Globus pallidus (tissue), 1 donor: ENCODE measurements around the gene MEGF6.

Experiments used
- DNase-seq: peaks from one replicate; pipeline ENCODE4 v3.0.0-alpha.2; 2015; ENCODE audit warnings: low spot score

The MEGF6 gene

GRCh38 chr1:3555131-3555920, 56.0 kb downstream of the MEGF6 start:
- DNase-seq = no peak

DNA sequence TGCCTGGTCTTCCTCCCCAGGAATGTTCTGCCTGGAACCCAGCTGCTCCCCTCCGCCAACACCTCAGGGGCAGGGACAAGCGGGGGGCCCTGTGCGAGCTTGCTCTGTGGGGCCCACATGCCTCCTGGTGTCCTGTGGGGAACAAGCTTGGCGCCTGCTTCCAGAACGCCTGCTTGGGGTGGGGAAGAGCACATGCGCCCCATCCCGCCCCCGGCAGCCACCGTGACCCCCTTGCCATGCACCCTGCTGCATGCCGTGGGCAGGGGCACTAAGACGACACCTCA, 57.4 kb downstream of the MEGF6 start:
- DNase-seq = no peak

DNA sequence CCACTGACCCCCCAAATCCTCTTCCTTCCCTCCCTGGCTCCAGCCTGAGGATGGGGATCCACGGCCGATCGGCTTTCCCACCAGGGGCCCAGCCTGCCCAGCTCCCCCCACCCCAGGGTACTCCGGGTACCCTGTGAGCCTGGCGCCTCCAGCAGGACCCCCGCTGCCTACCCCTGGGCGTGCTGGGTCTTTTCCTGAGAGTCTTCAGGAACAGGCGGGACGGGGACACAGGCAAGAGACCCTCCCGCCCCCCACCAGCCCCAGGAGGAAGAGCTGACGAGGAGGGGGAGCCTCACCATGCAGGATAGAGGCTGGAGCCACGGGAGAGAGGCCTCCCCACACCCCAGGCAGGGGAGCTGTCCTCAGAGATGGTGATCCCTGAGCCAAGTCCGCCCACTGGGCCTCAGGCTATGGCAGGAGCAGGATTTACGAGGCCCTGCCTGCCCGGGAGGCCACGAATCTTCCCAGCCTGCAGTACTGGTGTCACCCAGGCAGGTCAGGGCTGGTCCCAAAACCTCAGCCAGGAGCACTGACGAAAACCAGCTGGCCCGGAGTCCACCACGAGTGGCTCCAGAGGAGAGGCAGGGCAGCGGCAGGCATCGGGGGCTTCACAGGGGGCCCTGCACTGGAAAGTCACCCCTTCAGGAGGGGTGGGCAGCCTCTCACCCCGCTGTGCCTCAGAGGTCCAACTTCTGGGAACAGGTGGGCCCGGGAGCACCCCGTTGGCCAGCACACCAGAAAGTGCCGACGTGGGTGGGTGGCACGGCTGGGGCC, 58.0 kb downstream of the MEGF6 start:
- no peak for DNase-seq

DNA sequence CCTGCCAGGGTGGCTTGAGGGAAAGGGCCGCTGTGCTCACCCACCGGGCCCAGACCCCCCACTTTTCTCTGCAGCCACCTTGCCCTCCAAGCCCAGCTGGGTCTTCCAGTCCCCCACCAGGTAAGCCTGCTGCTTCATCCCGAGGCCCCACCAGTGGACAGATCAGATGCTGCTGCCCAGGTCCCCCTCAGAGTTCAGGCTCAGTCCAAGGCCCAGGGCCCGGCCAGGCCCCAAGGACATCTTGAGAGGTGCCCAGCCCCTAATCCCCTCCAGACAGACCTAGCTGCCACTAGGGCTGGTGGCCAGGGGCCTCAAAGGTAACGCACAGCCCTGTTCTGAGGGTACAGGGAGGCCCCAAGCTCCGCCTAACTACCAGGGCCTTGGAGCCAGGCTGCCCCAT, 58.6 kb downstream of the MEGF6 start:
- DNase-seq = no peak

GRCh38 chr1:3552176-3552575, 59.1 kb downstream of the MEGF6 start:
- no peak for DNase-seq

DNA sequence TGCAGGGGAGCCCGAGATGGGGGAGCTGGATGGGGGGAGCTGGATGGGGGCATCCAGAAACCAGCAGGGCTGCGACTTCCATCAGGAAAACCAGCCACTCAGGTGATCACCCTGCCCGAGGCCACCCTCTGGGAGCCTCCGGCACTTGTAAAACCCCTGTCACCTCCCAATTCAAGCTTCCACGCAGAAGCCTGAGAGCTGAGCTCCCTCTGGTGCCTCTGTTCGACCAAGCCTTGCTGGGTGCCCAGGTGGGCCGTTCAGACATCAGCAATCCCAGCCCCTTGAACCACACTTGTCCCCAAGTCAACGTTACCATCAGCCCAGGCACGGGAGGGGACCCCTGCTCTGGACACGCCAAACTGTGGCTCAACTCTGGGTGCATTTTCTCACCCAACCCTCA, 59.6 kb downstream of the MEGF6 start:
- no peak for DNase-seq

- no peak for DNase-seq
Observed at GRCh38 chr1:3551290-3551678, 60.0 kb downstream of the MEGF6 start.

DNA sequence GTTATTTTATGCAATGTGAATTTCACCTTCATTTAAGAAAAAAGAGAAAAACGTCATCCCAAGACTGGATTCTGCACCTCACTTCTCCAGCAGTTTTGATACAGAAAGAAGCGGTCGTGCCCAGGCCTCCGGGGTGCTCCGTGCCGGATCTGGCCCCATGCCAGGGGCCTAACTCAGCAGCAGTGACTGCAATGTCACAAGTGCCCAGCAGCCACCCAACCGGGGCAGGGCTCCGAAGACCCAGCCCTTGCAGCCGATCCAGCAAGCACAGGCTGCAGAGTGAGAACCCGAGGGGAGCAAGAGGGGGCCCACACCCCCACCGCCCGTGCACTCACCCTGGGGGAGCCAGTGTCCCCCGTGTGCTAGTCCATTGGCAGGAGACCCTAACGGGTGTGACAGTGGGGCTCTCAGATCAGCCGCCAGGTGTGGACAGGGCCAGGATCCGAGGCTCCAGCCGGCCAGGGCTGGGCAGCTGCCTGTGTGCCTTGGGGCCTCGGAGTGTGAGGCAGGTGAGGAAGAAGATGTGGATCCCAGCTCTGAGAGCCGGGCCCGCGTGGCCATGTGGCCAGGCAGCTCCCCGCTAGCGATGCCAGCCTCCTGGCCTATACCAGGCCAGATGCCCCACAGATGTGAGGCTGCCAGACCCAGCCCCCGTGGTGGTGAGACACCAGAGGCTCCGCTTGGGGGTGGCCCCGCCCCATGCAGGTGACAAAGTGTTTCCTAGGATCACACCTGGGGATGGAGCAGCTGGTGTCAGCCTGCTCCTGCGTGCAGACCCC, 60.6 kb downstream of the MEGF6 start:
- no peak for DNase-seq

DNA sequence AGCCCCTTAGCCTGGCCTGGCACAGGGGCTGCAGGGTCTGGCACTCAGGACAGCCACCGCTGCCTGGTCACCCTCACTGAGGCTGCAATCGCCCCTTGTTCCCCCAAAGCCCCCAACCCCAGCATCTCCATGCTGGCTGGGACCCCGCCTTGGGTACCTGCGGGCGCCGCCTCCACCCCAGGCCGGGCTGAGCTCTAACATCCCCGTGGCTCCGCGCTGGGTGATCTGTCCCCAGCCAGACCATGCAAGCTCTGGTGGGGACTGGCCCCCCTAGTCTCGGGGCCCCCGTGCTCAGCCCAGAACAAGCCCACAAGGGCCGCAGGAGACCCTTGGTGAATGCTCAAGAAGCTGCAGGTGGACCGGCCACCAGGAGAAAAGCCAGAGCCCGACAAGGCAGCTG, 62.4 kb downstream of the MEGF6 start:
- DNase-seq = no peak

- no peak for DNase-seq
Observed at GRCh38 chr1:3548156-3548893, 63.0 kb downstream of the MEGF6 start.

DNA sequence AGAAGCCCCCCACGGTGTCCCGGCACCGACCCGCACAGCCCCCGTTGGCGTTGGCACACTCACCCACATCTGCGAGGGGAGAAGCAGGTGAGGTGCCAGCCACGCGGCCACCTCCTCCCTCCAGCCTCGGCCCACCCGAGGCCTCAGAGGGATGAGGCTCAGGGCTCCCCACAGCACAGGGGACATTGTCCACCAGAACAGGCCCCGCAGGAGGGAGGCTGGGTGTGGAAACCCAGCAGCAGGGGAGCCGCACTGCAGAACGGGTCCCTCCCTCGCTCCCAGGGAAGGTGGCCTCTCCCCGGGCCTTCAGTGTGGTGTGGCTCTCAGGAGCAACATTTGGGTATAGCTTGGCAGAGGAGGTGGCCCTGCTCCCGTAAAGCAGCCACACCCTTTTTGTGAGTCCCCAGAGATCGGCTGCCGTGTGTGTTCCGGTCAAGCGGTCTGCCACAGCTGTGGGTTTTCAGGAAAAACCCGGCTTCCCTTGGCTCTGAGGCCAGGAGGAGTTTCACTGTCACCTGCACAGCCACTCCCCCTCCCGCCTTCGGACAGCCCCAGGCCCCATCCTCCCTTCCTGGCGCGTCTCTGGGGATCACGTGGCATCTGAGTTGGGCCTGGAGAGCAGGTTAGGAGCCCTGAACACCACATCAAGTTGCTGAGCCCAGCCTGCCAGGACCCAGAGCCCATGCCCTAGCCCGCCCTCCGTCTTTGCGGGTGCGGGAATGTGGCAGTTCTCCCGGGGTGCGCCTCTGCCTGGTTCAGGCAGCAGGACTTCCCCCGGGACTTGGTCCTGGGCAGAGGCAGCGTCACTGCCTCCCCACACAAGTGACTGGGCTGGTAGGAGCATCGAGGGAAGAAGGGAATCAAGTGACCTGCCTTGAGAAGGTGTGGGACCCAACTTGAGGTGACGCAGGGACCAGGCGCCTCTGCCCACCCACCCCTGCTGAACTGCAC, 64.0 kb downstream of the MEGF6 start:
- DNase-seq = no peak

DNA sequence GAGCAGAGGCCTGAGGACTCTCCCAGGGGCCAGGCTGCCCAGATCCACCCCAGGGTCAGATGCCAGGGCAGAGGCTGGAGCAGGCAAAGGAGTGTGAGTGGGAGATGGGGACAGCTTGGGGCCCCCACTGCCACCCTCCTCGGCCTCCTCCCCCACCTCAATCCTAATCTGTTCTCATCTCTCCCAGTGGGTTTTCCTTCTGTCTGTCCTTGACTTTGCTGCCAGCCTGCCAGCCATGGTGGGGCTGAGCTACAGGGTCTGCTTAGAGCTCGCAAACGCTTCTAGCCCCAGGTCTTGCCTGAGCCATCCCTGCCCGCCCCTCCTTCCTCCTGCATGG, 65.3 kb downstream of the MEGF6 start:
- DNase-seq = no peak

GRCh38 chr1:3545363-3546047, 65.8 kb downstream of the MEGF6 start:
- DNase-seq = no peak

GRCh38 chr1:3544040-3544977, 67.0 kb downstream of the MEGF6 start:
- no peak for DNase-seq

DNA sequence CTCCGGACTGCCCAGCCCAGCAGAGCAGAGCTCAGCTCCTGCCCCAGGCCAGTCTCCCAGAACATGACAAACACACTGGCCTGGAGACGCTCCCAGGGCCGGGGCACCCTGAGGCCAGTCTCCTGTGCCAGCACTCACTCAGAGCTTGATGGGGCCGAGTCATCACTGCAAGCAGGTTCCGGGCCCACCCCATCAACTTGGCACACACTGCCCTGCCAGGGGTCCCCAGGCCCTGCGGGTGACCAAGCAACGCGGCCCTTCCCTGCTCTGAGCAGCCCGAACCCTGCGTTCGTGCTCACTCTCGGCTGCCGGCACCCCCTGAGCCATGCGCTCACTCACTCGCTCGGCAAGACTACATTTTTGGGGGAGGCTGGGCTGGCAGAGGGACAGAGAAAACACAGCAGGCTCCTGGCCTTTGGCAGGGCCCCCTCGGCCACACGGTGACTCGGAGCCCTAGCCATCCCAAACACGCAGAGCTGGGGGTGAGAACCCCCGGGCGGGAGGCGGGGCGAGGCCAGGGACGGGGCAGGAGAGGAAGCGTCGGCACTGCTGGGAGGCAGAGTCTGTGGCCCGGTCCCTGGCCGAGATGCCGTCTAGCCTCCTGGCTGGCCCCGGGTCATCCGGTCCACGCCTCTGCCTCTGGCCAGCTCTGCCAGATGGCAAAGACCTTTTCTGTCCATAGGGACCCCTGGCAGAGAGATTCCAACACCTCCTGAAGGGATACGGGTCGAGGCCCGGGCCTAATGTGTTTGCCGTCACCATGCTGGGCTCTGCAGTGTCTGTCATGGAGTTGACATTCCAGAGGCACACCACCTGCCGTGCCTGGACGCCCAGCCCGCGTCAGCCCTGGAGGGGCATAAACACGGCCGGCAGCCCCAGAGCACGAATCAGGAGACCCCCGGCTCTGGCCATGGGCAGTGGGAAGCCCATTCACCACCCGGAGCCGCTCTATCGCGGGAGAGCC, 68.0 kb downstream of the MEGF6 start:
- DNase-seq = no peak

- no peak for DNase-seq
Observed at GRCh38 chr1:3542676-3543075, 68.6 kb downstream of the MEGF6 start.

GRCh38 chr1:3541936-3542335, 69.4 kb downstream of the MEGF6 start:
- no peak for DNase-seq

- DNase-seq = no peak
Observed at GRCh38 chr1:3541465-3541864, 69.8 kb downstream of the MEGF6 start.
